RWPE2 (cell line): ENCODE results near the gene RBM4B.

ENCODE experiments used
- ATAC-seq: fragments of 200-7000 bp; cut with Tn5 transposase; 3 replicates; pipeline ENCODE4 v1.9.1; 2021; ENCODE audit warnings: low read depth
- DNase-seq: peaks from one replicate; pipeline ENCODE4 v3.0.0-alpha.2; 2020; ENCODE audit warnings: low spot score
- H3K27ac ChIP-seq: fragments of 450-650 bp; 2 replicates; pipeline ENCODE4 v1.5.1; 2017; ENCODE audit warnings: mild to moderate bottlenecking; ENCODE audit not compliant: poor library complexity, severe bottlenecking
- H3K27me3 ChIP-seq: fragments of 250-450 bp; sonication (Bioruptor Pico); 2 replicates; pipeline ENCODE4 v1.5.1; 2021; ENCODE audit warnings: mild to moderate bottlenecking, moderate library complexity; ENCODE audit not compliant: insufficient read depth, poor library complexity, severe bottlenecking
- H3K36me3 ChIP-seq: fragments of 250-450 bp; sonication (Bioruptor Pico); 2 replicates; pipeline ENCODE4 v1.5.1; 2020; ENCODE audit warnings: low read depth, mild to moderate bottlenecking, moderate library complexity
- H3K4me1 ChIP-seq: fragments of 250-450 bp; sonication (Bioruptor Pico); 2 replicates; pipeline ENCODE4 v1.5.1; 2021; ENCODE audit warnings: mild to moderate bottlenecking, moderate library complexity; ENCODE audit not compliant: insufficient read depth, poor library complexity, severe bottlenecking
- H3K4me3 ChIP-seq: fragments of 250-450 bp; sonication (Bioruptor Pico); 2 replicates; pipeline ENCODE4 v1.5.1; 2021; ENCODE audit warnings: mild to moderate bottlenecking, moderate library complexity; ENCODE audit not compliant: severe bottlenecking
- H3K9me3 ChIP-seq: fragments of 250-450 bp; sonication (Bioruptor Pico); 2 replicates; pipeline ENCODE4 v1.5.1; 2021; ENCODE audit warnings: mild to moderate bottlenecking, moderate library complexity; ENCODE audit not compliant: severe bottlenecking
- CTCF ChIP-seq: fragments of 450-650 bp; IDR thresholded peaks from one replicate; pipeline ENCODE4 v1.5.1; 2017; ENCODE audit warnings: mild to moderate bottlenecking, moderate library complexity; ENCODE audit not compliant: poor library complexity, severe bottlenecking

Gene RBM4B

GRCh38 chr11:66708094-66708493 lies 30.4 kb upstream of the RBM4B start:
- H3K9me3 ChIP-seq = no peaks in the 10 kb centered on the region
- no peak for TF ChIP-seq CTCF
- no peak overlapping the region for H3K4me3 ChIP-seq
- no peak for DNase-seq
- H3K27ac ChIP-seq = no peak overlapping the region
- no peak for ATAC-seq
- peaks cover 21% of the 10 kb centered on the region for H3K36me3 ChIP-seq
- H3K27me3 ChIP-seq = no peaks in the 10 kb centered on the region
- peaks cover 9% of the 10 kb centered on the region for H3K4me1 ChIP-seq

DNA sequence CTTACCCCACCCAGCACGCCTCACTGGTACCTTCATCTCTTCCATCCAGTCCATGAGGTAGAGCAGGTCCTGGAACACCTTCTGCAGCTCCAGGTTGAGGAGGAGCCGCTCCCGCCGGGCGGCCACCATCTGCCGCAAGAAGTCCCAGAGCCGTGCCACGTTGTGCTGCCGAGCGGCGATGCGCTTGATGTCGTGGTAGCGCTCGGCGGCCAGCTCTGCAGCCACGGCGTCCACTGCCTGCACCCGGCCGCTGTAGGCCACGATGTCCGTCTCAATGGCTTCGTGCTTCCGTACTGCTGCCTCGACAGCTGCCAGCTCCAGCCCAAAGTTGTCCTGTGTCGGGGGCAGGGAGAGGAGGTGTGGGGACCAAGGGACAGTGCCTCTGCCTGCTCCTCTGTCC lies 29.8 kb upstream of the RBM4B start:
- ATAC-seq = no peak
- no peak overlapping the region for H3K4me3 ChIP-seq
- TF ChIP-seq CTCF = no peak
- H3K36me3 ChIP-seq = peaks cover 20% of the 10 kb centered on the region
- H3K4me1 ChIP-seq = peaks cover 9% of the 10 kb centered on the region
- no peaks in the 10 kb centered on the region for H3K27me3 ChIP-seq
- no peak for DNase-seq
- no peaks in the 10 kb centered on the region for H3K9me3 ChIP-seq
- no peak overlapping the region for H3K27ac ChIP-seq

DNA sequence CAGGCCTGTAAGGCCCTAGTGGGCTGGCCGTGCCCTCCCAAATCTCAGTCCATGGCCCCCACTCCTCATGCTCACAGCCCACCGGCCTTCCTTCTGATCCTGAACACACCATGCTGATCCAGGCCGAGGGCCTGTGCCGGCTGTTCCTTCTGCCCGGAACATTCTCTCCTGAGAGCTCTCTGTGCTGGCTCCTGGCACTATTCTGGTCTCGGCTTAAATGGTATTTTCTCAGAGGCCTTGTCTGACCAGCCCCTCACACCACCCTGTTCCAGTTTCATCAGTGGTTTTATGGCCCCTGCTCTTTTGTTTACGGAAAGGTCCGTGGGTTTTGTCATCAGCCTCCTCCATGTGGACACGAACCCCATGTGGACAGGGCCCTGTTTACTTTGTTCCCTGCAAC lies 29.3 kb upstream of the RBM4B start:
- no peaks in the 10 kb centered on the region for H3K27me3 ChIP-seq
- TF ChIP-seq CTCF = no peak
- DNase-seq (no peak), ATAC-seq (no peak)
- no peaks in the 10 kb centered on the region for H3K9me3 ChIP-seq
- no peak overlapping the region for H3K27ac ChIP-seq
- H3K4me1 ChIP-seq = peaks cover 9% of the 10 kb centered on the region
- no peak overlapping the region for H3K4me3 ChIP-seq
- H3K36me3 ChIP-seq = peaks cover 25% of the 10 kb centered on the region

DNA sequence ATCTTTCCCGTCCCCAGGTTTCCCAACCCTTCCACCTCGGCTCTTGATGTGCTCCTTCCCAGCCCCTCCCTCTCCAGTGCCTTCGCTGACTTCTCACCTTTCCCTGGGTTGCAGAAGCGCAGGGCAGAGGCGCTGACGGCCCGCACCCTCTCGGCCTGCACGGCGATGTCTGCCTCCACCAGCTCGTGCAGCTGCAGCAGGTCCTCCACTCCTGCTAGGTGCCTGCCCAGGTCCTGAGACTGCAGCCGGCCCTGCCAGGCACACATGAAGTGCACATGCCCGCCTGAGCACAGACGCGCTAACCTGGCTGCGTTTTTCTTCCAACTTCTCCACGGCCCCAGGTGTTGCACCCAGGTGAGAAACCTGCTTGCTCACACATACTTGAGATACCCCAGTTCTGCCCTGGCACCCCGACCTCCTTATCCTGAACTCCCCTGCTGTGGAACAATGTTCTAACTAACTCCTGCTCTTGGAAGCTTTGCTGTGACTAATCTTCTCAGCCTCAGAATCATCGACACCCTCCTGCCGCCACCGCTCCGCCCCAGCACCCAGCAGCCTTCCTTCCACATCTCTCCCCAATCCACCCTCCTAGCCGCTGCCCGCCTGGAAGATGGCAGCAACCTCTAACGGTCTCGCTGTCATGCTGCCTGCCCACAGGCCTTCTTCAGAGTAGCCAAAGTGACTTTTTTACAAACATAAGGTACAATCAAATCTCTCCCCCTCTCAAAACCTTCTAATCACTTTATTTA lies 28.1 kb upstream of the RBM4B start:
- H3K4me1 ChIP-seq = peaks cover 9% of the 10 kb centered on the region
- no peaks in the 10 kb centered on the region for H3K27me3 ChIP-seq
- H3K9me3 ChIP-seq = no peaks in the 10 kb centered on the region
- no peak overlapping the region for H3K4me3 ChIP-seq
- no peak overlapping the region for H3K27ac ChIP-seq
- peaks cover 35% of the 10 kb centered on the region for H3K36me3 ChIP-seq
- DNase-seq (no peak), ATAC-seq (no peak)
- no peak for TF ChIP-seq CTCF

- DNase-seq (no peak), ATAC-seq (no peak)
- TF ChIP-seq CTCF = no peak
- Histone ChIP-seq H3K9me3 (no peaks in the 10 kb centered on the region), H3K27me3 (no peaks in the 10 kb centered on the region), H3K27ac (no peak overlapping the region), H3K4me3 (no peak overlapping the region), H3K36me3 (peaks cover 34% of the 10 kb centered on the region), H3K4me1 (peaks cover 6% of the 10 kb centered on the region)
These were observed 27.1 kb upstream of the RBM4B start for GRCh38 chr11:66704659-66705360.
